Body of pancreas (tissue), 4 donors: ENCODE measurements around the gene FLOT1.

ENCODE experiments used
- CTCF ChIP-seq, 7 experiments: fragments of 450-650 bp in 4 of 7; fragments of 200-600 bp in 3 of 7; sonication (generic) in 3 of 7; IDR thresholded peaks; one replicate each; pipeline ENCODE4 v1.5.1; 2016 to 2019; ENCODE audit warnings: antibody characterized with exemption in 7 of 7
- POLR2A ChIP-seq, 3 donors: fragments of 450-650 bp; IDR thresholded peaks; one replicate each; pipeline ENCODE4 v1.6.1; 2016; ENCODE audit warnings: antibody characterized with exemption in 3 of 3, mild to moderate bottlenecking in 2 of 3

DNA sequence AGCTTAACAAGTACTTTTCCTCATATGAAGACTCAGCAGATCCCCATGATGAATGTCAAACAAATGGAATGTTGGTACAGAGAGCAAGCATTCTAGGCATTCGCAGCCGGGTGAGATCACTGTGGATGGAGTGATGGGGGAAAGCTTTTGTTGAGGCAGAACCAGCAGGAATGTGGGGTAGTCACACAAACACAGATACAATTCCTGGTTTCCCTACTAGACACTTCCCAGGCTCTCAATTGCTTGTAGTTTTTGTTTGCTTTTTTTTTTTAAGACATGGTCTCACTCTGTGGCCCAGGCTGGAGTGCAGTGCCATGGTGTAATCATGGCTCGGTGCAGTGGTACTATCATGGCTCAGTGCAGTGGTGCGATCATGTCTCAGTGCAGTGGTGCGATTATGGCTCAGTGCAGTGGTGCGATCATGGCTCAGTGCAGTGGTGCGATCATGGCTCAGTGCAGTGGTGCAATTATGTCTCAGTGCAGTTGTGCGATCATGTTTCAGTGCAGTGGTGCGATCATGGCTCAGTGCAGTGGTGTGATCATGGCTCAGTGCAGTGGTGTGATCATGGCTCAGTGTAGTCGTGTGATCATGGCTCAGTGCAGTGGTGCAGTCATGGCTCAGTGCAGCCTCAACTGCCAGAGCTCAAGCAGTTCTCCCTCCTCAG, 17.2 kb upstream of the FLOT1 start:
- no peak for TF ChIP-seq CTCF (IDR thresholded peaks at IDR 0.05)
- TF ChIP-seq POLR2A (IDR thresholded peaks at IDR 0.05) = no peak
